ENCODE measurements around the gene APH1A.

DNA sequence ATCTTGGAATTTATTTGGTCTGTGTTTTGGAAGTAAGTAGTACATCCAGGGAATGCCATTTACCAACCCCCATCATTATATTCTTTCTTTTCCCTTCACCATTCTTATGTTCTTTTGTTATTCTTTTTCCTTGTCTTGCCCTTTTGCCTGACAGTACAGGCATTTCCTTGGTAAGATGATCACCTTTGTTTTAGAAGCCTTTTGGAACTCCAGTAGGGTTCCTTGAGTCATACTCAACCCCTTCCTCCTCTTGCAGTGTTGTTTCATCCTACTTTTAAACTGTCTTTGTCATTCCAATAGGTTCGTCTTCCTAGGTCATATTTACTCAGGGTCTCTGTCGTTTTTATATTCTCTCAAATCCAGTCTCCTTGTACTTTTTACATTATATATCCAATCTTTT is 34.1 kb upstream of the APH1A start:
- TF ChIP-seq, protein P1, sequence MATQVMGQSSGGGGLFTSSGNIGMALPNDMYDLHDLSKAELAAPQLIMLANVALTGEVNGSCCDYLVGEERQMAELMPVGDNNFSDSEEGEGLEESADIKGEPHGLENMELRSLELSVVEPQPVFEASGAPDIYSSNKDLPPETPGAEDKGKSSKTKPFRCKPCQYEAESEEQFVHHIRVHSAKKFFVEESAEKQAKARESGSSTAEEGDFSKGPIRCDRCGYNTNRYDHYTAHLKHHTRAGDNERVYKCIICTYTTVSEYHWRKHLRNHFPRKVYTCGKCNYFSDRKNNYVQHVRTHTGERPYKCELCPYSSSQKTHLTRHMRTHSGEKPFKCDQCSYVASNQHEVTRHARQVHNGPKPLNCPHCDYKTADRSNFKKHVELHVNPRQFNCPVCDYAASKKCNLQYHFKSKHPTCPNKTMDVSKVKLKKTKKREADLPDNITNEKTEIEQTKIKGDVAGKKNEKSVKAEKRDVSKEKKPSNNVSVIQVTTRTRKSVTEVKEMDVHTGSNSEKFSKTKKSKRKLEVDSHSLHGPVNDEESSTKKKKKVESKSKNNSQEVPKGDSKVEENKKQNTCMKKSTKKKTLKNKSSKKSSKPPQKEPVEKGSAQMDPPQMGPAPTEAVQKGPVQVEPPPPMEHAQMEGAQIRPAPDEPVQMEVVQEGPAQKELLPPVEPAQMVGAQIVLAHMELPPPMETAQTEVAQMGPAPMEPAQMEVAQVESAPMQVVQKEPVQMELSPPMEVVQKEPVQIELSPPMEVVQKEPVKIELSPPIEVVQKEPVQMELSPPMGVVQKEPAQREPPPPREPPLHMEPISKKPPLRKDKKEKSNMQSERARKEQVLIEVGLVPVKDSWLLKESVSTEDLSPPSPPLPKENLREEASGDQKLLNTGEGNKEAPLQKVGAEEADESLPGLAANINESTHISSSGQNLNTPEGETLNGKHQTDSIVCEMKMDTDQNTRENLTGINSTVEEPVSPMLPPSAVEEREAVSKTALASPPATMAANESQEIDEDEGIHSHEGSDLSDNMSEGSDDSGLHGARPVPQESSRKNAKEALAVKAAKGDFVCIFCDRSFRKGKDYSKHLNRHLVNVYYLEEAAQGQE (IDR thresholded peaks at IDR 0.05; ENCODE audit: borderline replicate concordance in 1 of 2, low read depth in 1 of 2, low read length in 2 of 2), result no peak
- TF ChIP-seq, protein P2, sequence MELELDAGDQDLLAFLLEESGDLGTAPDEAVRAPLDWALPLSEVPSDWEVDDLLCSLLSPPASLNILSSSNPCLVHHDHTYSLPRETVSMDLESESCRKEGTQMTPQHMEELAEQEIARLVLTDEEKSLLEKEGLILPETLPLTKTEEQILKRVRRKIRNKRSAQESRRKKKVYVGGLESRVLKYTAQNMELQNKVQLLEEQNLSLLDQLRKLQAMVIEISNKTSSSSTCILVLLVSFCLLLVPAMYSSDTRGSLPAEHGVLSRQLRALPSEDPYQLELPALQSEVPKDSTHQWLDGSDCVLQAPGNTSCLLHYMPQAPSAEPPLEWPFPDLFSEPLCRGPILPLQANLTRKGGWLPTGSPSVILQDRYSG (CRISPR knock-in tag; IDR thresholded peaks at IDR 0.05), result no peak
- TF ChIP-seq BHLHE40 (IDR thresholded peaks at IDR 0.05; ENCODE audit: low read length) (no peak), KDM5A (IDR thresholded peaks at IDR 0.05; ENCODE audit: borderline replicate concordance, low read length) (no peak), IRF2 (CRISPR knock-in tag; IDR thresholded peaks at IDR 0.05) (no peak), ZBTB20 (CRISPR knock-in tag; IDR thresholded peaks at IDR 0.05; ENCODE audit: borderline replicate concordance, low read depth) (no peak)
- TF ChIP-seq, protein P3, sequence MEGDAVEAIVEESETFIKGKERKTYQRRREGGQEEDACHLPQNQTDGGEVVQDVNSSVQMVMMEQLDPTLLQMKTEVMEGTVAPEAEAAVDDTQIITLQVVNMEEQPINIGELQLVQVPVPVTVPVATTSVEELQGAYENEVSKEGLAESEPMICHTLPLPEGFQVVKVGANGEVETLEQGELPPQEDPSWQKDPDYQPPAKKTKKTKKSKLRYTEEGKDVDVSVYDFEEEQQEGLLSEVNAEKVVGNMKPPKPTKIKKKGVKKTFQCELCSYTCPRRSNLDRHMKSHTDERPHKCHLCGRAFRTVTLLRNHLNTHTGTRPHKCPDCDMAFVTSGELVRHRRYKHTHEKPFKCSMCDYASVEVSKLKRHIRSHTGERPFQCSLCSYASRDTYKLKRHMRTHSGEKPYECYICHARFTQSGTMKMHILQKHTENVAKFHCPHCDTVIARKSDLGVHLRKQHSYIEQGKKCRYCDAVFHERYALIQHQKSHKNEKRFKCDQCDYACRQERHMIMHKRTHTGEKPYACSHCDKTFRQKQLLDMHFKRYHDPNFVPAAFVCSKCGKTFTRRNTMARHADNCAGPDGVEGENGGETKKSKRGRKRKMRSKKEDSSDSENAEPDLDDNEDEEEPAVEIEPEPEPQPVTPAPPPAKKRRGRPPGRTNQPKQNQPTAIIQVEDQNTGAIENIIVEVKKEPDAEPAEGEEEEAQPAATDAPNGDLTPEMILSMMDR (CRISPR knock-in tag; IDR thresholded peaks at IDR 0.05), result no peak
- TF ChIP-seq, protein P4, sequence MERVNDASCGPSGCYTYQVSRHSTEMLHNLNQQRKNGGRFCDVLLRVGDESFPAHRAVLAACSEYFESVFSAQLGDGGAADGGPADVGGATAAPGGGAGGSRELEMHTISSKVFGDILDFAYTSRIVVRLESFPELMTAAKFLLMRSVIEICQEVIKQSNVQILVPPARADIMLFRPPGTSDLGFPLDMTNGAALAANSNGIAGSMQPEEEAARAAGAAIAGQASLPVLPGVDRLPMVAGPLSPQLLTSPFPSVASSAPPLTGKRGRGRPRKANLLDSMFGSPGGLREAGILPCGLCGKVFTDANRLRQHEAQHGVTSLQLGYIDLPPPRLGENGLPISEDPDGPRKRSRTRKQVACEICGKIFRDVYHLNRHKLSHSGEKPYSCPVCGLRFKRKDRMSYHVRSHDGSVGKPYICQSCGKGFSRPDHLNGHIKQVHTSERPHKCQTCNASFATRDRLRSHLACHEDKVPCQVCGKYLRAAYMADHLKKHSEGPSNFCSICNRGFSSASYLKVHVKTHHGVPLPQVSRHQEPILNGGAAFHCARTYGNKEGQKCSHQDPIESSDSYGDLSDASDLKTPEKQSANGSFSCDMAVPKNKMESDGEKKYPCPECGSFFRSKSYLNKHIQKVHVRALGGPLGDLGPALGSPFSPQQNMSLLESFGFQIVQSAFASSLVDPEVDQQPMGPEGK (CRISPR knock-in tag; IDR thresholded peaks at IDR 0.05), result no peak
- TF ChIP-seq, protein P5, sequence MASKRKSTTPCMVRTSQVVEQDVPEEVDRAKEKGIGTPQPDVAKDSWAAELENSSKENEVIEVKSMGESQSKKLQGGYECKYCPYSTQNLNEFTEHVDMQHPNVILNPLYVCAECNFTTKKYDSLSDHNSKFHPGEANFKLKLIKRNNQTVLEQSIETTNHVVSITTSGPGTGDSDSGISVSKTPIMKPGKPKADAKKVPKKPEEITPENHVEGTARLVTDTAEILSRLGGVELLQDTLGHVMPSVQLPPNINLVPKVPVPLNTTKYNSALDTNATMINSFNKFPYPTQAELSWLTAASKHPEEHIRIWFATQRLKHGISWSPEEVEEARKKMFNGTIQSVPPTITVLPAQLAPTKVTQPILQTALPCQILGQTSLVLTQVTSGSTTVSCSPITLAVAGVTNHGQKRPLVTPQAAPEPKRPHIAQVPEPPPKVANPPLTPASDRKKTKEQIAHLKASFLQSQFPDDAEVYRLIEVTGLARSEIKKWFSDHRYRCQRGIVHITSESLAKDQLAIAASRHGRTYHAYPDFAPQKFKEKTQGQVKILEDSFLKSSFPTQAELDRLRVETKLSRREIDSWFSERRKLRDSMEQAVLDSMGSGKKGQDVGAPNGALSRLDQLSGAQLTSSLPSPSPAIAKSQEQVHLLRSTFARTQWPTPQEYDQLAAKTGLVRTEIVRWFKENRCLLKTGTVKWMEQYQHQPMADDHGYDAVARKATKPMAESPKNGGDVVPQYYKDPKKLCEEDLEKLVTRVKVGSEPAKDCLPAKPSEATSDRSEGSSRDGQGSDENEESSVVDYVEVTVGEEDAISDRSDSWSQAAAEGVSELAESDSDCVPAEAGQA (IDR thresholded peaks at IDR 0.05; ENCODE audit: low read depth), result no peak
- TF ChIP-seq, protein P5 (CRISPR knock-in tag; IDR thresholded peaks at IDR 0.05; ENCODE audit: borderline replicate concordance), result no peak

Measured in HepG2 (cell line).